GM18951 (cell line): ENCODE data around the gene BCR.

Source experiments
- POLR2A ChIP-seq: IDR thresholded peaks from 4 replicates; pipeline ENCODE4 v1.6.1; 2011; ENCODE audit warnings: mild to moderate bottlenecking; ENCODE audit not compliant: insufficient read length, insufficient read depth; ENCODE audit errors: extremely low read depth
- in situ Hi-C: fragments of 300-500 bp; cut with MboI; formaldehyde crosslinking; loops from one replicate; pipeline ENCODE4 v1.12.0; 2022; ENCODE audit warnings: low sequenced_read_pairs, mixed read lengths, inconsistent platforms; ENCODE audit not compliant: unreplicated experiment

Gene BCR

DNA sequence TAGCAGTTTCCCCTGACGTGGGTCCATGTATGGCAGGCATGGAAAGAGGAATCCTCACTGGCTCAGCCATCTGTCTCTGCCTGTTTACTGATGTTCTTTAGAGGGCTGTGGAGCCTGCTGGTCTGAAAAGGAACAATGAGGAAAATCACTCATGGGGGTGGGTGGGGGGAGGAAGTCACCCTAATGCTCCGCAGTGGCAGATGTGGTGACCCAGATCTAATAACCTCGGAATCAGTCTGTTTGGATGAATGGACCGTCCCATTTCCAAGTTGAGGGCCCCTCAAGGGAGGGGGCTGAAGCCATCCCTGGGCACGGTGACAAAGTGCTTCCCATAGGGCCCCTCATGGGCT lies 4.4 kb downstream of the BCR start:
- in situ Hi-C loops: no loop called here
- TF ChIP-seq POLR2A: no peak

DNA sequence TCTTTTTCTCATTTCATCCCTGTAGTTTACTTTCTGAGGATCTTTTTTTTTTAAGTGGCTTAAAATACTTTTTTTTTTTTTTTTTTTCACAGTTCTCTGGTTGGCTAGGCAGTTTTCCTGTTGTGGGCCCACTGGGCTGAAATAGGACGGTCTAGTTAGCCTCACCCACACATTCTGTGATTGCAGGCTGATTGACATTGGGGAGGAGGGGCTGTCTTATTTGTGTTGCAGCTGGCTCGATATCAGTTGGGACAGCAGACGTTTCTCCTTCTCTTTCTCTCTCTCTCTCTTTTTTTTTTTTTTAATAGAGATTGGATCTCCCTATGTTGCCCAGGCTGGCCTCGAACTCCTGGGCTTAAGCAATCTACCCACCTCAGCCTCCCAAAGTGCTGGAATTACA lies 6.9 kb downstream of the BCR start:
- TF ChIP-seq POLR2A: no peak
- in situ Hi-C loops: no loop called here

- in situ Hi-C loops: no loop called here
- no peak for TF ChIP-seq POLR2A
These were observed 7.8 kb downstream of the BCR start for GRCh38 chr22:23187871-23188700.

GRCh38 chr22:23190526-23190925 lies 10.2 kb downstream of the BCR start:
- in situ Hi-C loops: no loop called here

DNA sequence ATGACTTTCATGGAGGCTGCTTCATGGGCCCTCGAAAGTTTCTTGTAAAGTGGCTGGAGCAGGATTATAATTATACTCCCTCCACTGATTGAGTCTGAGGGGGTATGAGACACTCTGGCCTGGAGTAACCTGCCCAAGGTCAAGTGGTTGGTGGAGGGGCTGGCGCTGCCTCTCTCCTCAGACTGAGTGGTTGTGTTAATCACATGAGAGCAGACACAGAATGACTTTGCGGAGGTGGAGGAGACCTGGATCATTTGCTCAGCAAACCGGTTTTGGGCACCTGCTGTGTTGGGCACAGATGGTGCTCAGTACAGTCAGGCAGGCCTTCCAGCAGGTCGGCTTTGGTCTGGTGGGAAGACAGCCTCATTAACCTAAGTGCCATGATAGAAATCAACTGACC lies 11.8 kb downstream of the BCR start:
- in situ Hi-C loops: no loop called here
- TF ChIP-seq POLR2A: no peak

More at GRCh38 chr22:23190526-23190925, 10.2 kb downstream of the BCR start:
- TF ChIP-seq POLR2A: no peak

DNA sequence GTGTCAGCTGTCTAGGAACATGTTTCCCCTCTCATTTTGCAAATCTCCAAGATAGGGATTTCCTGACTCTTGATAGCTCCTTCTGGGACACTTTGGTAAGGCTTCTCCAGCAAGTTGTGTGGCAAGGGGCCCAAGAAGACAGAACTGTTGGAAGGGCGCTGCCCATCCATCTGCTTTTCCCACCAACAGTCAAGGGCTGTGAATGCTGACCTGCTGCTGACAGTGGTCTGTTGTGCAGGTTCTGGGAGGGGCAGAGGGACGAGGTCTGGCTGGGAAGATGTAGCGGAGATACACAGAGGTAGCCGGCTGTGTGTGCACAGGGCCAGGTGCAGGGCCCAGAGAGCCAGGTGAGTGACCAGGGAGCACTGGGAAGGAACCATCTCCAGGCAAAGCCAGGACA lies 12.2 kb downstream of the BCR start:
- TF ChIP-seq POLR2A: no peak
- in situ Hi-C loops: no loop called here

DNA sequence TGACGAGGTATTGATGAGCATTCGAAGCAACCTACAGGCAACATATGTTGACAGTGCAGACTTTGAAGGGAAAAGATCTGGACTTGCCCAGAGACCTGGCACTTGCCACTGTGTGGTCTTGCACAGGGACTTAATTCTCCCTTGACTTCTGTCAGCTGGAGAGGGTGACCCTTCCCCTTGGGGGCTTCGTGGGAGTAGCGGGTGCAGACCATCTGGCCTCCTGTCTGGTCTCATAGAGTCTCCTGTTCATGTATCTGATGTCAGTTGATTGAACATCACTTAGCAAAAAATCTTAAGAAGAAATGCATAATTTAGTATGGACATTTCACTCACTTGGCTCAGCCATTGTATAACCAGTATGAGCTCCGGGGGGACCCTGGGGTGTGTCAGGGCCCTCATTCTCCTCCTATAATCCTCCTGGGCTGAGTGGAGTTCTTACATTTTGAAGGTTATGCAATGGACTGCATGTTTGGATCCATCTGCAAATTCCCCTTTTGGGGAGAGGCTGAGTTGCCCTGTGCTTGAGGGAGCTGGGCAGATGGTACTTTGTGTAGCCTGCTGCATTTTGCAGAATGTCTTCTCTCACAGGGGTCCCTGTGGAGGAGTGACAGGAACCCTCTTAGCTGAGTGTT lies 13.0 kb downstream of the BCR start:
- no peak for TF ChIP-seq POLR2A
- in situ Hi-C loops: no loop called here

DNA sequence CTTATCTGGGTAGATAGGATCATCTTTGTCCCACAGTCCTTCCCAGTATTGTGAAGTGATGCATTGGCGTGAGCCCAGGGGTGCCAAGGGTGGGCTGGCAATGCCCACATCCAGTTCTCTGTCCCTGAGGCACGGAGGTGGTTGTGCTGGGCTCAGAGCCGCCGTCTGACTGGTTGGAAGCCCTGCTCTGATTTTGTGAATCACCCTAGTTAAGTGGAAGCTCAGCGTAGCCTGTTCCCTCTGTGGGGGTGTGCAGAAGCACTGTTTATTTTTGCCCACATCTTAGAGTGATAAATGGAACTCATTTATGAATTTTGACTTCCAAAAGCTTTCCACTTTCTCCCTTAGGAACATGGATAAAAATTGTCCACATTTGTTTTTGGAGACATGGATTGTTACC lies 13.6 kb downstream of the BCR start:
- no peak for TF ChIP-seq POLR2A
- in situ Hi-C loops: no loop called here

DNA sequence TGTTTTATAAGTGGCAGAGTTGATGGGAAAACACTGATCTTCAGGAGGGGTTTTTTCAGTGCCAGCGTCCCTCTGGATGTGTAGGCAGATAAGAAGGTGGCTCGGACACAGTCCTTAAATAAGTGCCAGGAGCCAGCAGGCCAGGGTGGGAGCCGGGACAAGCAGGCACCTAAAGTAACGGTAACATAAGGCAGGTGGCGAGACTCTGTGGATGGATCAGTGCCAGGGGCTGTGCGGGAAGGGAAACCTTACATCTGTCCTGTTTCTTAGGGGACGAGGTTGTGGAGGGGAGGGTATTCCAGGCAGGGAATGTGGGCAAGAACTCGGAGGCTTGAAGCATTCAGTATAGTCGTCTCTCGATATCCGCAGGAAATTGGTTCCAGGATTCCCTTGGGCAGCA lies 15.9 kb downstream of the BCR start:
- in situ Hi-C loops: no loop called here
- TF ChIP-seq POLR2A: no peak

GRCh38 chr22:23197836-23198235 lies 17.5 kb downstream of the BCR start:
- in situ Hi-C loops: no loop called here
- no peak for TF ChIP-seq POLR2A

- in situ Hi-C loops: no loop called here
- TF ChIP-seq POLR2A: no peak
These were observed 18.9 kb downstream of the BCR start for GRCh38 chr22:23199159-23199558.

DNA sequence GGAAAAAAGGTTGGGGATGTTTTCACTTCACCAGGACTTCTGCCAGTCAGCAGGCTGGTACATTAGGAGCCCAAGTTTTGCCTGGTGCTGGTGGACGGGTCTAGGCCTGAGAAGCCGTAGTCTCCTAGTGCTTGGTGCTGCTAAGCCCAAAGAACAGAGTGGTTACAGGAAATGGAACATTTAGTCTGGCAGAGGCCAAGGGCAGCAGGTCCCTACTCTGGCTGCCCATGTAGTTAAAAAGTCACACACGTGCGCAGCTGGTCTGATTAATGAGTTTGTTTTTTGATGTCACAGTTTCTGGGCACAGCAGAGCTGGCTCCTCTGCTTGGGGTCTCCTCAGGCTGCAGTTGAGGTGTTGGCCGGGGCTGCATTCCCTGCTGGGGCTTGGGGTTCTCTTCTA lies 20.6 kb downstream of the BCR start:
- TF ChIP-seq POLR2A: no peak
- in situ Hi-C loops: no loop called here

DNA sequence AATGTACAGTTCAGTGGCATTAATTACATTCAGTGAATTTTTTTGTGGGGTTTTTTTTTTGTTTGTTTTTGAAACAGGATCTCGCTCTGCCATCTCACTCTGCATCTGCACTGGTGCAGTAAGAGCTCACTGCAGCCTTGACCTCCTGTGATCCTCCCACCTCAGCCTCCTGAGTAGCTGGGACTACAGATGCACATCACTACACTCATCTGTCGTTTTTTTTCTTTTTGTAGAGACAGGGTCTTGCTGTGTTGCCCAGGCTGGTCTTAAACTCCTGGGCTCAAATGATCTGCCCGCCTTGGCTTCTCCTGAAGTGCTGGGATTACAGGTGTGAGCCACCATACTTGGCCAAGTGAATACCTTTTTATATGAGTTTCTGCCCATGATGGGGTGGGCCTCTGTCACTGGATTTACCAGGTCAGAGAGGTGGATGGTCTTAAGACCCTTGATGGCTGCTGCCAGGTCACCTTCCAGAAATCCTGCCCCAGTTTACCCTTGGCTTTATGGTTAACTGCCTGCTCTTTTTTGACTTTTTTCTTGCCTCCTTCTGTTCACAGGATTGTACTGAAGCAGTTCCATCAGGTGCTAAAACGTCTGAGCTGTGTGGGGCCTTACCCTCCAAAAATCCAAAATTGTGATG lies 22.6 kb downstream of the BCR start:
- in situ Hi-C loops: no loop called here
- TF ChIP-seq POLR2A: no peak
